CD8-positive, alpha-beta memory T cell (primary cell): Measurements from ENCODE around the gene UBQLN3. TPM values are rescaled to one million over a fixed set of nuclear protein-coding genes. Genes with fewer than 3 reads are reported as not detected.
A peak's percentile ranks its signal among the peaks of the same experiment; 100 is the strongest.

Experiments
- CTCF ChIA-PET: fragments of 350-600 bp; sonication (Branson Sonifier 250); formaldehyde crosslinking; loops from one replicate; lab custom pipeline; 2021; ENCODE audit warnings: antibody characterized with exemption; lab: Charles Lee
- POLR2A ChIA-PET: fragments of 350-600 bp; sonication (Branson Sonifier 250); formaldehyde crosslinking; loops from one replicate; lab custom pipeline; 2021; ENCODE audit warnings: antibody characterized with exemption; lab: Charles Lee
- DNase-seq, 5 donors: peaks; one replicate each; pipeline versions ENCODE4 v3.0.0 to v3.0.0-alpha.2; 2020 to 2022; ENCODE audit warnings: mixed read lengths in 1 of 5
- H3K27ac ChIP-seq: one replicate; pipeline ENCODE4 v1.7.0; 2013; ENCODE audit warnings: low read depth, mild to moderate bottlenecking, low read length, moderate library complexity
- H3K27me3 ChIP-seq: 2 replicates; pipeline ENCODE4 v1.7.0; 2013; ENCODE audit warnings: low read length, mild to moderate bottlenecking; ENCODE audit not compliant: insufficient read depth, poor library complexity, severe bottlenecking
- H3K36me3 ChIP-seq: 2 replicates; pipeline ENCODE4 v1.7.0; 2013; ENCODE audit warnings: mild to moderate bottlenecking, low read length, moderate library complexity; ENCODE audit not compliant: insufficient read depth
- H3K4me1 ChIP-seq: 2 replicates; pipeline ENCODE4 v1.7.0; 2013; ENCODE audit warnings: mild to moderate bottlenecking, low read length, moderate library complexity; ENCODE audit not compliant: insufficient read depth
- H3K4me3 ChIP-seq: 2 replicates; pipeline ENCODE4 v1.7.0; 2013; ENCODE audit warnings: mild to moderate bottlenecking, low read length
- H3K9me3 ChIP-seq: 2 replicates; pipeline ENCODE4 v1.7.0; 2013; ENCODE audit warnings: mild to moderate bottlenecking, low read length
- H3K27ac Mint-ChIP-seq, 8 donors: one replicate each; pipeline ENCODE4 v1.8.0; 2020 to 2021; ENCODE audit warnings: mixed read lengths in 8 of 8, mild to moderate bottlenecking in 6 of 8, inconsistent platforms in 3 of 8, moderate library complexity in 3 of 8
- H3K27me3 Mint-ChIP-seq, 2 donors: one replicate each; pipeline ENCODE4 v1.8.0; 2020 to 2021; ENCODE audit warnings: mixed read lengths in 2 of 2, mild to moderate bottlenecking in 1 of 2, moderate library complexity in 1 of 2
- H3K36me3 Mint-ChIP-seq, 3 donors: one replicate each; pipeline ENCODE4 v1.8.0; 2020 to 2021; ENCODE audit warnings: mixed read lengths in 3 of 3, inconsistent platforms in 1 of 3, mild to moderate bottlenecking in 1 of 3
- H3K4me1 Mint-ChIP-seq, 3 donors: one replicate each; pipeline ENCODE4 v1.8.0; 2020 to 2021; ENCODE audit warnings: mixed read lengths in 3 of 3, inconsistent platforms in 1 of 3, mild to moderate bottlenecking in 1 of 3
- H3K4me3 Mint-ChIP-seq, 7 donors: one replicate each; pipeline ENCODE4 v1.8.0; 2020 to 2021; ENCODE audit warnings: mixed read lengths in 7 of 7, mild to moderate bottlenecking in 6 of 7, moderate library complexity in 4 of 7, inconsistent platforms in 2 of 7
- H3K9me3 Mint-ChIP-seq, 5 donors: one replicate each; pipeline ENCODE4 v1.8.0; 2020 to 2022; ENCODE audit warnings: mixed read lengths in 5 of 5, mild to moderate bottlenecking in 3 of 5, moderate library complexity in 2 of 5, inconsistent platforms in 1 of 5
- polyA plus RNA-seq: library from polyadenylated mRNA; unstranded; fragments of 300-500 nt; fragmentation: Illumina TruSeq; gene quantifications from one replicate; pipeline ENCODE4 v1.2.3, GENCODE V29; 2021
- total RNA-seq, 2 experiments: library from RNA; stranded (reverse); gene quantifications; one replicate each; pipeline ENCODE4 v1.2.3, GENCODE V29; 2021

The UBQLN3 gene
- total and polyA plus RNA-seq, 3 experiments from 2014 or later: not detected

DNA sequence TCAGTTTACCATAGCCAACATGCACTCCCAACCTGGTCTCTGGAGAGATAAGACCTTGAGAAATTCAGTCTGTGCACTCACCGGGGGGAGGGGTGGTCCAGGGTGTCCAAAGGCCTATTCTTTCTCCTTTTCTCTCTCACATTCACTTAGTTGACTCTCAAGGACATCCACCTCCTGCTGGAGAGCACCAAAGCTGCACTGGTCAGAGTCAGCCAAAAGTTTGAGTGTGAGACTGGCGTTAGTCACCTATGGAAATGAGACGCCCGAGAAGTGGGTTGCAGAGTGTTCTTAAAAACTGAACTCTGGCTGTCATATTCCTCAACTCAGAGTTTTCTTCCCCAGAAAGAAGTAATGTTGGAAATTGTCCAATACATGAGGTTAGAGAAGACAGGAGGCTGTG, 11.8 kb upstream of the UBQLN3 start:
- H3K27ac Mint-ChIP-seq: no peak overlapping the region
- ChIA-PET CTCF (no interaction called here), POLR2A (no interaction called here)
- H3K4me1 Mint-ChIP-seq: no peaks in the 10 kb centered on the region
- peaks cover 0 to 2% (median 0%) of the 10 kb centered on the region in 3 donors for H3K36me3 Mint-ChIP-seq
- no peaks in the 10 kb centered on the region for H3K9me3 Mint-ChIP-seq
- Histone ChIP-seq H3K4me3 (no peak overlapping the region), H3K27ac (no peak overlapping the region), H3K36me3 (no peaks in the 10 kb centered on the region), H3K9me3 (no peaks in the 10 kb centered on the region), H3K4me1 (no peaks in the 10 kb centered on the region), H3K27me3 (no peaks in the 10 kb centered on the region)
- no peak for DNase-seq
- no peak overlapping the region for H3K4me3 Mint-ChIP-seq
- peaks cover 0 to 4% of the 10 kb centered on the region in 2 donors for H3K27me3 Mint-ChIP-seq

GRCh38 chr11:5516599-5516998, 6.8 kb upstream of the UBQLN3 start, which contains the start of gene UBQLNL:
TSS of gene UBQLNL (minus strand) at chr11:5516699. CDS start at chr11:5516441, 258 bp downstream.
- Histone ChIP-seq H3K27ac (no peak within 1 kb of the TSS), H3K4me1 (no peaks in the 10 kb centered on the region), H3K4me3 (no peak within 1 kb of the TSS), H3K27me3 (no peaks in the 10 kb centered on the region), H3K36me3 (no peaks in the 10 kb centered on the region), H3K9me3 (no peaks in the 10 kb centered on the region)
- Mint-ChIP-seq H3K27me3 (no peaks in the 10 kb centered on the region), H3K9me3 (no peaks in the 10 kb centered on the region), H3K4me1 (no peaks in the 10 kb centered on the region), H3K36me3 (peaks cover 0 to under 1% (median 0%) of the 10 kb centered on the region in 3 donors), H3K27ac (no peak within 1 kb of the TSS), H3K4me3 (no peak within 1 kb of the TSS)
- DNase-seq: no peak
- POLR2A ChIA-PET: no interaction called here
- CTCF ChIA-PET: no interaction called here

DNA sequence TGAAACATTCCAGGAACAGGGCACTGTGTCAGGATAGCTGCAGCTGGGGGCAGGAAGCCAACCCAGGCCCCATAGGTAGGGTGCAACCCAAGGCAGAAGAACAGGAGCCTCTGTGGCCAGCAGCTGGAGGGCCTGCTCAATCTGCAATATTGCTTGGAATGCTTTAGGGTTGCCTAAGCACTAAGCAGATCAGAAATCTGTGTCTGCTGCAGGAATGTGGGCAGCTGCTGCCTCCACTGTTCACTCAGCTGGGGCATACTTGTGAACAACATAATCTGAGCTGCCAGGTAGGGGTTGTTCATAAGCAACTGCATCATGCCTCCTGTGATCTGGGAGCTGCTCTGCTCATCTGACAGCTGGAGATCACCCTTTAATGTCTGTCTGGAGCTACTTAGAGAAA, 5.1 kb upstream of the UBQLN3 start:
- H3K27ac Mint-ChIP-seq: no peak overlapping the region
- H3K4me3 ChIP-seq: no peak overlapping the region
- H3K27me3 Mint-ChIP-seq: no peaks in the 10 kb centered on the region
- no peaks in the 10 kb centered on the region for H3K4me1 ChIP-seq
- no peaks in the 10 kb centered on the region for H3K27me3 ChIP-seq
- DNase-seq: no peak
- no peaks in the 10 kb centered on the region for H3K9me3 ChIP-seq
- H3K9me3 Mint-ChIP-seq: no peaks in the 10 kb centered on the region
- H3K4me1 Mint-ChIP-seq: no peaks in the 10 kb centered on the region
- H3K27ac ChIP-seq: no peak overlapping the region
- POLR2A ChIA-PET: no interaction called here
- no peak overlapping the region for H3K4me3 Mint-ChIP-seq
- H3K36me3 Mint-ChIP-seq: no peaks in the 10 kb centered on the region
- H3K36me3 ChIP-seq: no peaks in the 10 kb centered on the region
- CTCF ChIA-PET: no interaction called here

GRCh38 chr11:5508605-5509004, 1.2 kb downstream of the UBQLN3 start:
- no peaks in the 10 kb centered on the region for H3K9me3 ChIP-seq
- Mint-ChIP-seq H3K36me3 (no peaks in the 10 kb centered on the region), H3K27ac (no peak overlapping the region), H3K4me1 (no peaks in the 10 kb centered on the region), H3K27me3 (peaks cover 6 to 11% of the 10 kb centered on the region in 2 donors), H3K9me3 (no peaks in the 10 kb centered on the region), H3K4me3 (no peak overlapping the region)
- CTCF ChIA-PET: no interaction called here
- H3K36me3 ChIP-seq: no peaks in the 10 kb centered on the region
- H3K27me3 ChIP-seq: no peaks in the 10 kb centered on the region
- no peak overlapping the region for H3K4me3 ChIP-seq
- POLR2A ChIA-PET: no interaction called here
- no peak overlapping the region for H3K27ac ChIP-seq
- no peaks in the 10 kb centered on the region for H3K4me1 ChIP-seq
- DNase-seq: no peak

- no peaks in the 10 kb centered on the region for H3K4me1 ChIP-seq
- no peak for DNase-seq
- Mint-ChIP-seq H3K4me1 (no peaks in the 10 kb centered on the region), H3K27ac (no peak overlapping the region), H3K36me3 (no peaks in the 10 kb centered on the region), H3K27me3 (peaks cover 6 to 11% of the 10 kb centered on the region in 2 donors), H3K4me3 (no peak overlapping the region), H3K9me3 (no peaks in the 10 kb centered on the region)
- ChIA-PET POLR2A (no interaction called here), CTCF (no interaction called here)
- no peaks in the 10 kb centered on the region for H3K9me3 ChIP-seq
- H3K27me3 ChIP-seq: no peaks in the 10 kb centered on the region
- H3K4me3 ChIP-seq: no peak overlapping the region
- no peaks in the 10 kb centered on the region for H3K36me3 ChIP-seq
- no peak overlapping the region for H3K27ac ChIP-seq
These were observed 1.8 kb downstream of the UBQLN3 start for GRCh38 chr11:5507933-5508305.

GRCh38 chr11:5507177-5507932, 2.4 kb downstream of the UBQLN3 start:
- Mint-ChIP-seq H3K27me3 (peaks cover 6 to 11% of the 10 kb centered on the region in 2 donors), H3K4me3 (no peak overlapping the region), H3K27ac (no peak overlapping the region), H3K9me3 (no peaks in the 10 kb centered on the region), H3K4me1 (no peaks in the 10 kb centered on the region), H3K36me3 (no peaks in the 10 kb centered on the region)
- Histone ChIP-seq H3K27ac (no peak overlapping the region), H3K9me3 (no peaks in the 10 kb centered on the region), H3K4me1 (no peaks in the 10 kb centered on the region), H3K4me3 (no peak overlapping the region), H3K27me3 (no peaks in the 10 kb centered on the region), H3K36me3 (no peaks in the 10 kb centered on the region)
- ChIA-PET POLR2A (no interaction called here), CTCF (no interaction called here)
- no peak for DNase-seq

GRCh38 chr11:5505363-5506048, 4.3 kb downstream of the UBQLN3 start:
- Mint-ChIP-seq H3K4me1 (no peaks in the 10 kb centered on the region), H3K27ac (no peak overlapping the region), H3K4me3 (no peak overlapping the region), H3K9me3 (no peaks in the 10 kb centered on the region), H3K27me3 (peaks cover 6 to 16% of the 10 kb centered on the region in 2 donors), H3K36me3 (no peaks in the 10 kb centered on the region)
- Histone ChIP-seq H3K27me3 (no peaks in the 10 kb centered on the region), H3K4me3 (no peak overlapping the region), H3K9me3 (no peaks in the 10 kb centered on the region), H3K27ac (peak overlapping the region; percentile 65), H3K36me3 (no peaks in the 10 kb centered on the region), H3K4me1 (no peaks in the 10 kb centered on the region)
- ChIA-PET POLR2A (no interaction called here), CTCF (no interaction called here)
- DNase-seq: no peak

DNA sequence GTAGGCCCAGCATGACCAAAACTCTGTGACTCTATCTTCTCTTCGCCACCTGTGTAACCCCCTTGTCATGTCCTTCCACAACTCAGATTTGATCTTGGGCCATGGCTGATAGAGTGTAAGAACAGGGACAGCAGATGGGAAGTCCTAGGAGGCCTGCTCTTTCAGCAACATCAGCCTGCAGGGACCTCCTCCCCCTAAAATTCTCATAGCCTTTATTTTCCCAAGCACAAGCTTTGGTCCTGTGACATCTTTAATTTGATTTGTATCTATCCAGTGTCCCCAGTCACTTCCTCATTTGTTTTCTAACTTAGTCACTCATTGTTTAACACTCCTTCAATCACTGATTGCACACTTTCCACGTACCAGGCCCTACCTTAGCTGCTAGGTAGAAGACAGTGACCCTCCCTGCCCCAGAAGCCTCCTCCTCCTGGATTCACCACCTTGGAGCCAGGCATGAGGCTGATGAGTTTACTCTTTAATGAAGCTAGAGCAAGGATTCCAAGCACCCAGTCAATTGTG, 5.3 kb downstream of the UBQLN3 start:
- DNase-seq: no peak
- no peaks in the 10 kb centered on the region for H3K36me3 ChIP-seq
- no peak overlapping the region for H3K4me3 ChIP-seq
- no peaks in the 10 kb centered on the region for H3K4me1 Mint-ChIP-seq
- H3K27me3 ChIP-seq: no peaks in the 10 kb centered on the region
- H3K4me3 Mint-ChIP-seq: no peak overlapping the region
- H3K9me3 Mint-ChIP-seq: no peaks in the 10 kb centered on the region
- H3K27me3 Mint-ChIP-seq: peaks cover 6 to 18% of the 10 kb centered on the region in 2 donors
- ChIA-PET POLR2A (no interaction called here), CTCF (no interaction called here)
- H3K36me3 Mint-ChIP-seq: no peaks in the 10 kb centered on the region
- no peaks in the 10 kb centered on the region for H3K4me1 ChIP-seq
- peak overlapping the region in 1 of 8 donors; percentile 28 for H3K27ac Mint-ChIP-seq
- peak overlapping the region; percentile 65 for H3K27ac ChIP-seq
- no peaks in the 10 kb centered on the region for H3K9me3 ChIP-seq
